ENCODE data around the gene AGMO. TPM values are rescaled to one million over a fixed set of nuclear protein-coding genes. Genes with fewer than 3 reads are reported as not detected.

The AGMO gene
- polyA plus RNA-seq, 1 donor (not counting 4 experiments of a cell fraction or from before 2014, with no cell fraction given), result not detected

GRCh38 chr7:15176089-15176488 lies 385.7 kb downstream of the AGMO start:
- Histone ChIP-seq H3K79me2 (ENCODE audit: control insufficient read depth, insufficient read depth, low read length) (no peaks in the 10 kb centered on the region), H4K20me1 (ENCODE audit: control insufficient read depth, extremely low read depth, insufficient read depth, low read length) (no peaks in the 10 kb centered on the region), H3K27me3 (ENCODE audit: control insufficient read depth, extremely low read depth, insufficient read depth, low read length) (no peaks in the 10 kb centered on the region), H3K27ac (ENCODE audit: control insufficient read depth, insufficient read depth, low read length) (no peak overlapping the region), H3K4me2 (ENCODE audit: control insufficient read depth, extremely low read depth, insufficient read depth, low read depth, low read length) (no peak overlapping the region), H3K4me1 (ENCODE audit: control insufficient read depth, extremely low read depth, insufficient read depth, low read length) (no peaks in the 10 kb centered on the region), H2AFZ (ENCODE audit: control insufficient read depth, low read length) (no peak overlapping the region), H3K9me1 (ENCODE audit: control insufficient read depth, extremely low read depth, insufficient read depth, low read length) (no peaks in the 10 kb centered on the region), H3K4me3 (ENCODE audit: control insufficient read depth in 2 of 3, extremely low read depth in 1 of 3, insufficient read depth in 2 of 3, low read depth in 1 of 3, low read length in 3 of 3) (no peak overlapping the region), H3K9ac (ENCODE audit: control insufficient read depth, extremely low read depth, insufficient read depth, low read length) (no peak overlapping the region), H3K36me3 (ENCODE audit: control insufficient read depth in 2 of 2, extremely low read depth in 1 of 2, insufficient read depth in 2 of 2, low read length in 2 of 2) (no peaks in the 10 kb centered on the region), H3K9me3 (ENCODE audit: control insufficient read depth, low read depth, low read length) (no peaks in the 10 kb centered on the region)
- DNase-seq (ENCODE audit: low read depth, low spot score), result no peak
- no peak for TF ChIP-seq EZH2 (IDR thresholded peaks at IDR 0.05; ENCODE audit: low read length)
- no peak for TF ChIP-seq CTCF (optimal IDR thresholded peaks at IDR 0.05 in 1 of 3, IDR thresholded peaks at IDR 0.05 in 1 of 3, conservative IDR thresholded peaks at IDR 0.05 in 1 of 3; ENCODE audit: extremely low read depth in 1 of 3, insufficient read depth in 2 of 3, low read length in 3 of 3)
- no peak for FAIRE-seq
- dilution Hi-C loops (cut with MboI; ENCODE audit: extremely low pct_ligation_motif_present, low sequenced_read_pairs), result no loop called here

- no peaks in the 10 kb centered on the region for H3K9me3 ChIP-seq (ENCODE audit: control insufficient read depth, low read depth, low read length)
- no peaks in the 10 kb centered on the region for H3K36me3 ChIP-seq (ENCODE audit: control insufficient read depth in 2 of 2, extremely low read depth in 1 of 2, insufficient read depth in 2 of 2, low read length in 2 of 2)
- H3K4me1 ChIP-seq (ENCODE audit: control insufficient read depth, extremely low read depth, insufficient read depth, low read length), result no peaks in the 10 kb centered on the region
- no peaks in the 10 kb centered on the region for H3K27me3 ChIP-seq (ENCODE audit: control insufficient read depth, extremely low read depth, insufficient read depth, low read length)
- H3K9ac ChIP-seq (ENCODE audit: control insufficient read depth, extremely low read depth, insufficient read depth, low read length), result no peak overlapping the region
- no peak for TF ChIP-seq CTCF (optimal IDR thresholded peaks at IDR 0.05 in 1 of 3, IDR thresholded peaks at IDR 0.05 in 1 of 3, conservative IDR thresholded peaks at IDR 0.05 in 1 of 3; ENCODE audit: extremely low read depth in 1 of 3, insufficient read depth in 2 of 3, low read length in 3 of 3)
- no peak for TF ChIP-seq EZH2 (IDR thresholded peaks at IDR 0.05; ENCODE audit: low read length)
- H3K4me2 ChIP-seq (ENCODE audit: control insufficient read depth, extremely low read depth, insufficient read depth, low read depth, low read length), result no peak overlapping the region
- H3K27ac ChIP-seq (ENCODE audit: control insufficient read depth, insufficient read depth, low read length), result no peak overlapping the region
- dilution Hi-C loops (cut with MboI; ENCODE audit: extremely low pct_ligation_motif_present, low sequenced_read_pairs), result no loop called here
- no peaks in the 10 kb centered on the region for H4K20me1 ChIP-seq (ENCODE audit: control insufficient read depth, extremely low read depth, insufficient read depth, low read length)
- H3K4me3 ChIP-seq (ENCODE audit: control insufficient read depth in 2 of 3, extremely low read depth in 1 of 3, insufficient read depth in 2 of 3, low read depth in 1 of 3, low read length in 3 of 3), result no peak overlapping the region
- FAIRE-seq (no peak), DNase-seq (ENCODE audit: low read depth, low spot score) (no peak)
- no peaks in the 10 kb centered on the region for H3K9me1 ChIP-seq (ENCODE audit: control insufficient read depth, extremely low read depth, insufficient read depth, low read length)
- H2AFZ ChIP-seq (ENCODE audit: control insufficient read depth, low read length), result no peak overlapping the region
- no peaks in the 10 kb centered on the region for H3K79me2 ChIP-seq (ENCODE audit: control insufficient read depth, insufficient read depth, low read length)
Measured at GRCh38 chr7:15175152-15175551, 386.7 kb downstream of the AGMO start.

All from keratinocyte (primary cell).